ENCODE measurements around the gene LIPF.
"Not testable (repeated sequence)": the region's sequence is repeated elsewhere in the genome, so short reads cannot be mapped to it uniquely, and the experiment has no call there.

LIPF gene

GRCh38 chr10:88651101-88651551 is 13.1 kb upstream of the LIPF start:
- no peaks in the 10 kb centered on the region for H3K36me3 ChIP-seq (ENCODE audit: control insufficient read depth, insufficient read depth, low read length, severe bottlenecking)
- no peaks in the 10 kb centered on the region for H3K9me3 ChIP-seq (ENCODE audit: control insufficient read depth, low read length)
- peak; percentile 89 for DNase-seq (ENCODE audit: low read depth)
- no peaks in the 10 kb centered on the region for H3K27me3 ChIP-seq (replicated peaks; ENCODE audit: control insufficient read depth, insufficient read depth, low read length)
- peak overlapping the region; percentile 61 for H3K9ac ChIP-seq (ENCODE audit: low read length)
- H3K4me3 ChIP-seq (ENCODE audit: low read length): peak overlapping the region; percentile 14
- peaks cover 14% of the 10 kb centered on the region for H3K4me1 ChIP-seq (ENCODE audit: control insufficient read depth, insufficient read depth, low read length)

- H3K4me3 ChIP-seq (ENCODE audit: low read length): no peak overlapping the region
- H3K27me3 ChIP-seq (replicated peaks; ENCODE audit: control insufficient read depth, insufficient read depth, low read length): no peaks in the 10 kb centered on the region
- H3K9me3 ChIP-seq (ENCODE audit: control insufficient read depth, low read length): no peaks in the 10 kb centered on the region
- no peak for DNase-seq (ENCODE audit: low read depth)
- no peaks in the 10 kb centered on the region for H3K36me3 ChIP-seq (ENCODE audit: control insufficient read depth, insufficient read depth, low read length, severe bottlenecking)
- peaks cover 14% of the 10 kb centered on the region for H3K4me1 ChIP-seq (ENCODE audit: control insufficient read depth, insufficient read depth, low read length)
- no peak overlapping the region for H3K9ac ChIP-seq (ENCODE audit: low read length)
Observed at GRCh38 chr10:88652616-88653015, 11.6 kb upstream of the LIPF start.

GRCh38 chr10:88657901-88658300 is 6.3 kb upstream of the LIPF start:
- Histone ChIP-seq H3K9me3 (ENCODE audit: control insufficient read depth, low read length) (no peaks in the 10 kb centered on the region), H3K27me3 (replicated peaks; ENCODE audit: control insufficient read depth, insufficient read depth, low read length) (no peaks in the 10 kb centered on the region), H3K4me3 (ENCODE audit: low read length) (no peak overlapping the region), H3K36me3 (ENCODE audit: control insufficient read depth, insufficient read depth, low read length, severe bottlenecking) (no peaks in the 10 kb centered on the region), H3K9ac (ENCODE audit: low read length) (no peak overlapping the region), H3K4me1 (ENCODE audit: control insufficient read depth, insufficient read depth, low read length) (peaks cover 21% of the 10 kb centered on the region)
- peak; percentile 47 for DNase-seq (ENCODE audit: low read depth)

GRCh38 chr10:88659725-88660597 is 4.3 kb upstream of the LIPF start:
- H3K9ac ChIP-seq (ENCODE audit: low read length): no peak overlapping the region
- peaks cover 19% of the 10 kb centered on the region for H3K4me1 ChIP-seq (ENCODE audit: control insufficient read depth, insufficient read depth, low read length)
- no peaks in the 10 kb centered on the region for H3K27me3 ChIP-seq (replicated peaks; ENCODE audit: control insufficient read depth, insufficient read depth, low read length)
- H3K9me3 ChIP-seq (ENCODE audit: control insufficient read depth, low read length): no peaks in the 10 kb centered on the region
- DNase-seq (ENCODE audit: low read depth): peak; percentile 43
- H3K4me3 ChIP-seq (ENCODE audit: low read length): peak overlapping the region; percentile 15
- no peaks in the 10 kb centered on the region for H3K36me3 ChIP-seq (ENCODE audit: control insufficient read depth, insufficient read depth, low read length, severe bottlenecking)

GRCh38 chr10:88660598-88660884 is 3.7 kb upstream of the LIPF start:
- Histone ChIP-seq H3K36me3 (ENCODE audit: control insufficient read depth, insufficient read depth, low read length, severe bottlenecking) (no peaks in the 10 kb centered on the region), H3K27me3 (replicated peaks; ENCODE audit: control insufficient read depth, insufficient read depth, low read length) (no peaks in the 10 kb centered on the region), H3K4me1 (ENCODE audit: control insufficient read depth, insufficient read depth, low read length) (peaks cover 19% of the 10 kb centered on the region), H3K4me3 (ENCODE audit: low read length) (no peak overlapping the region), H3K9me3 (ENCODE audit: control insufficient read depth, low read length) (no peaks in the 10 kb centered on the region), H3K9ac (ENCODE audit: low read length) (no peak overlapping the region)
- DNase-seq (ENCODE audit: low read depth): no peak

GRCh38 chr10:88661018-88661417 is 3.2 kb upstream of the LIPF start:
- Histone ChIP-seq H3K9me3 (ENCODE audit: control insufficient read depth, low read length) (no peaks in the 10 kb centered on the region), H3K4me1 (ENCODE audit: control insufficient read depth, insufficient read depth, low read length) (peaks cover 19% of the 10 kb centered on the region), H3K27me3 (replicated peaks; ENCODE audit: control insufficient read depth, insufficient read depth, low read length) (no peaks in the 10 kb centered on the region), H3K4me3 (ENCODE audit: low read length) (no peak overlapping the region), H3K36me3 (ENCODE audit: control insufficient read depth, insufficient read depth, low read length, severe bottlenecking) (no peaks in the 10 kb centered on the region), H3K9ac (ENCODE audit: low read length) (no peak overlapping the region)
- DNase-seq (ENCODE audit: low read depth): no peak

- DNase-seq (ENCODE audit: low read depth): no peak
- H3K36me3 ChIP-seq (ENCODE audit: control insufficient read depth, insufficient read depth, low read length, severe bottlenecking): no peaks in the 10 kb centered on the region
- peaks cover 19% of the 10 kb centered on the region for H3K4me1 ChIP-seq (ENCODE audit: control insufficient read depth, insufficient read depth, low read length)
- no peak overlapping the region for H3K4me3 ChIP-seq (ENCODE audit: low read length)
- H3K27me3 ChIP-seq (replicated peaks; ENCODE audit: control insufficient read depth, insufficient read depth, low read length): no peaks in the 10 kb centered on the region
- H3K9me3 ChIP-seq (ENCODE audit: control insufficient read depth, low read length): no peaks in the 10 kb centered on the region
- no peak overlapping the region for H3K9ac ChIP-seq (ENCODE audit: low read length)
Observed at GRCh38 chr10:88661577-88661976, 2.7 kb upstream of the LIPF start.

- not testable (repeated sequence) for H3K9ac ChIP-seq (ENCODE audit: low read length); H3K27me3 ChIP-seq (replicated peaks; ENCODE audit: control insufficient read depth, insufficient read depth, low read length); H3K36me3 ChIP-seq (ENCODE audit: control insufficient read depth, insufficient read depth, low read length, severe bottlenecking); H3K4me3 ChIP-seq (ENCODE audit: low read length); H3K9me3 ChIP-seq (ENCODE audit: control insufficient read depth, low read length); DNase-seq (ENCODE audit: low read depth)
- peaks cover 15% of the 10 kb centered on the region for H3K4me1 ChIP-seq (ENCODE audit: control insufficient read depth, insufficient read depth, low read length)
Observed at GRCh38 chr10:88663153-88663552, 1.1 kb upstream of the LIPF start.

- H3K4me1 ChIP-seq (ENCODE audit: control insufficient read depth, insufficient read depth, low read length): no peaks in the 10 kb centered on the region
- no peaks in the 10 kb centered on the region for H3K9me3 ChIP-seq (ENCODE audit: control insufficient read depth, low read length)
- H3K4me3 ChIP-seq (ENCODE audit: low read length): no peak overlapping the region
- no peaks in the 10 kb centered on the region for H3K27me3 ChIP-seq (replicated peaks; ENCODE audit: control insufficient read depth, insufficient read depth, low read length)
- no peaks in the 10 kb centered on the region for H3K36me3 ChIP-seq (ENCODE audit: control insufficient read depth, insufficient read depth, low read length, severe bottlenecking)
- no peak overlapping the region for H3K9ac ChIP-seq (ENCODE audit: low read length)
- DNase-seq (ENCODE audit: low read depth): no peak
Observed at GRCh38 chr10:88668465-88668864, 4.2 kb downstream of the LIPF start.

GRCh38 chr10:88670497-88670896 is 6.3 kb downstream of the LIPF start:
- Histone ChIP-seq H3K4me3 (ENCODE audit: low read length) (no peak overlapping the region), H3K4me1 (ENCODE audit: control insufficient read depth, insufficient read depth, low read length) (no peaks in the 10 kb centered on the region), H3K36me3 (ENCODE audit: control insufficient read depth, insufficient read depth, low read length, severe bottlenecking) (no peaks in the 10 kb centered on the region), H3K27me3 (replicated peaks; ENCODE audit: control insufficient read depth, insufficient read depth, low read length) (no peaks in the 10 kb centered on the region), H3K9me3 (ENCODE audit: control insufficient read depth, low read length) (no peaks in the 10 kb centered on the region), H3K9ac (ENCODE audit: low read length) (no peak overlapping the region)
- no peak for DNase-seq (ENCODE audit: low read depth)

GRCh38 chr10:88672041-88672440 is 7.8 kb downstream of the LIPF start:
- H3K27me3 ChIP-seq (replicated peaks; ENCODE audit: control insufficient read depth, insufficient read depth, low read length): no peaks in the 10 kb centered on the region
- no peaks in the 10 kb centered on the region for H3K36me3 ChIP-seq (ENCODE audit: control insufficient read depth, insufficient read depth, low read length, severe bottlenecking)
- H3K4me3 ChIP-seq (ENCODE audit: low read length): no peak overlapping the region
- no peak for DNase-seq (ENCODE audit: low read depth)
- H3K9me3 ChIP-seq (ENCODE audit: control insufficient read depth, low read length): no peaks in the 10 kb centered on the region
- H3K9ac ChIP-seq (ENCODE audit: low read length): no peak overlapping the region
- no peaks in the 10 kb centered on the region for H3K4me1 ChIP-seq (ENCODE audit: control insufficient read depth, insufficient read depth, low read length)
